ENCODE results near the gene ADGRF3. TPM values are rescaled to one million over a fixed set of nuclear protein-coding genes. Genes with fewer than 3 reads are reported as not detected.

Gene ADGRF3
- total RNA-seq, 1 experiment from 2014 or later = not detected

GRCh38 chr2:26327291-26328272, 19.0 kb downstream of the ADGRF3 start:
- Histone ChIP-seq H3K9ac (ENCODE audit: low read length) (no peak overlapping the region), H3K4me1 (ENCODE audit: control insufficient read depth in 1 of 2, insufficient read depth in 2 of 2, low read length in 2 of 2) (peaks cover 4 to 9% of the 10 kb centered on the region in 2 experiments; a peak in 3 of 4 replicates), H3K27me3 (ENCODE audit: insufficient read depth, low read length) (no peaks in the 10 kb centered on the region), H2AFZ (ENCODE audit: low read depth, low read length, poor library complexity, severe bottlenecking) (no peak overlapping the region), H3K79me2 (ENCODE audit: insufficient read depth, low read length) (no peaks in the 10 kb centered on the region), H4K20me1 (ENCODE audit: insufficient read depth) (no peaks in the 10 kb centered on the region), H3K36me3 (ENCODE audit: control insufficient read depth in 1 of 2, insufficient read depth in 2 of 2, low read length in 2 of 2) (no peaks in the 10 kb centered on the region), H3K9me3 (ENCODE audit: control insufficient read depth in 1 of 2, insufficient read depth in 1 of 2, low read depth in 1 of 2, low read length in 2 of 2) (no peaks in the 10 kb centered on the region), H3K4me3 (replicated peaks in 1 of 2; ENCODE audit: low read depth in 1 of 2, low read length in 2 of 2) (no peak overlapping the region), H3K4me2 (ENCODE audit: low read length) (no peak overlapping the region), H3K9me2 (ENCODE audit: insufficient read depth) (no peaks in the 10 kb centered on the region), H3K27ac (ENCODE audit: low read depth, low read length) (no peak overlapping the region)
- intact Hi-C loops (cut with micrococcal nuclease) = loop anchor here (5.0 kb wide), 1 partner anchor 375 kb away; no protein-coding TSS in a partner anchor
- no TSS peak for BruUV-seq (replicated peaks)
- no peak for TF ChIP-seq POLR2A (IDR thresholded peaks at IDR 0.05; ENCODE audit: borderline replicate concordance, extremely low read depth, insufficient read depth, insufficient read length)
- TF ChIP-seq SIN3A (IDR thresholded peaks at IDR 0.05; ENCODE audit: low read depth) = no peak
- TF ChIP-seq CTCF (IDR thresholded peaks at IDR 0.05 in 2 of 3, conservative IDR thresholded peaks at IDR 0.05 in 1 of 3; ENCODE audit: borderline replicate concordance in 1 of 3, insufficient read depth in 1 of 3, low read depth in 2 of 3, low read length in 2 of 3) = no peak
- no peak for TF ChIP-seq CEBPB (IDR thresholded peaks at IDR 0.05; ENCODE audit: low read depth)
- TF ChIP-seq RAD21 (IDR thresholded peaks at IDR 0.05; ENCODE audit: low read depth) = no peak
- TF ChIP-seq POLR2AphosphoS5 (IDR thresholded peaks at IDR 0.05; ENCODE audit: low read depth, low read length) = no peak
- TF ChIP-seq ZFX (IDR thresholded peaks at IDR 0.05) = no peak
- TF ChIP-seq YY1 (IDR thresholded peaks at IDR 0.05; ENCODE audit: extremely low read depth, insufficient replicate concordance, low read depth, low read length) = no peak
- TF ChIP-seq EGR1 (IDR thresholded peaks at IDR 0.05; ENCODE audit: low read depth) = no peak
- TF ChIP-seq MAX (IDR thresholded peaks at IDR 0.05) = no peak
- TF ChIP-seq TCF7L2 (IDR thresholded peaks at IDR 0.05; ENCODE audit: borderline replicate concordance, extremely low read depth, insufficient read depth, insufficient read length) = no peak
- ChIA-PET POLR2A (interaction anchor here (0.9 to 1.0 kb wide), 2 partner anchors 18 to 35 kb away, joined by 3 to 11 read pairs; partner anchors contain the start of gene SELENOI), CTCF (no interaction called here), RAD21 (ENCODE audit: low non-redundant PET in 1 of 2, low total read pairs in 2 of 2, uncharacterized antibody in 2 of 2, unreplicated experiment in 2 of 2) (no interaction called here)
- DNase-seq (ENCODE audit: low read depth, low spot score) (no peak), ATAC-seq (no peak)
